ENCODE measurements around the gene PRPF31. TPM values are rescaled to one million over a fixed set of nuclear protein-coding genes. Genes with fewer than 3 reads are reported as not detected.

PRPF31 gene
- total and polyA plus RNA-seq, 9 of the 15 experiments (the other 6 are each of a cell fraction or from before 2014, with no cell fraction given), result 5.8 to 92.2 (median 69.2) TPM

DNA sequence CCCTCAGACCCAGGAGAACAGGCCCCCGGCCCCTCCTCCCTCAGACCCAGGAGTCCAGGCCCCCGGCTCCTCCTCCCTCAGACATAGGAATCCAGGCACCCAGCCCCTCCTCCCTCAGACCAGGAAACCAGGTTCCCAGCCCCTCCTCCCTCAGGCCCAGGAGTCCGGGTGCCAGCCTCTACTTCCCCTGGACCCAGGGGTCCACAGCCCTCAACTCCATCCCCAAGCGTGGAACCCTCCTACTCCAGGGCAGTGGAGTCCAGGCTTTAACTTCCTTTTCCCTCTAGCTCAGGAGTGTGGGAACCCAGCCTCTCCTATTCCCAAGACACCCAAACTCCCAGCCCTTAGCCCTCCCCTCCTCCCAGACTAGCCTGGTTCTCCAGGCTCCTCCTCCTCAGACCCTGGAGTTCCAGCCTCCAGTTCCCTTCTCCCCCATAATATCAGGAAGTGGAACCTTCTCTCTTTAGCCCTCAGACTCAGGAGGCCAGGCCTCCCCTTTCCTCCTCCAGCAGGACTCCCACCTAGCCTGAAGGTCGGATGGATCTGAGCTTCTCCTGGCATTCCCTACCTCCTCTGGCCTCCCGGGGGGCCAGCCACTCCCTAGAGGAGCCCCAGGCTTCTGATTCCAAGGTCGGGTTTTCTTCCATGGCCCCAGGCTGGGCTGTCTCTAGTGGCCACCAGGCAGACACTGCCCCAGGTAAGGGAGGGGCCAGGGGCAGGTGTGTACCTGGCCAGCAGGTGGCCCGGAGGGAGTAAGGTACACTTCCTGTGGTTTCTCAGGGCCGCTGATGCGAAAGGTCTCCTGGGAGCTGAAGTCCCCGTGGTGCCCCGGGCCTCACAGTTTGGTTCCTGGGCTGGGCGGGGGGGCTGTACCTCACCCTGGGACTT is 57.2 kb downstream of the PRPF31 start, which contains the start of gene TMC4 (continued):
- TF ChIP-seq ELF1 (tag; IDR thresholded peaks at IDR 0.05) (0 out of 2 replicates have a peak, but pooled peaks have one; percentile 12), MYNN (IDR thresholded peaks at IDR 0.05) (peak; percentile 35), MYNN (CRISPR knock-in tag; IDR thresholded peaks at IDR 0.05) (no peak), RAD21 (CRISPR knock-in tag; conservative IDR thresholded peaks at IDR 0.05 in 1 of 2, IDR thresholded peaks at IDR 0.05 in 1 of 2) (no peak), PRMT5 (CRISPR knock-in tag; IDR thresholded peaks at IDR 0.05) (no peak), SUPT5H (IDR thresholded peaks at IDR 0.05) (peak; percentile 59; the same call in 1 of the 2 replicates), NEUROD1 (IDR thresholded peaks at IDR 0.05; ENCODE audit: borderline replicate concordance, low read depth, low read length, partially characterized antibody) (peak; percentile 14), GABPA (tag; conservative IDR thresholded peaks at IDR 0.05; ENCODE audit: low read depth) (0 out of 2 replicates have a peak, but pooled peaks have one; percentile 39), ZNF436 (CRISPR knock-in tag; IDR thresholded peaks at IDR 0.05) (no peak), SPI1 (IDR thresholded peaks at IDR 0.05; ENCODE audit: borderline replicate concordance, low read depth, low read length) (no peak), CTBP1 (IDR thresholded peaks at IDR 0.05; ENCODE audit: borderline replicate concordance) (peak; percentile 82), IFI16 (CRISPR knock-in tag; IDR thresholded peaks at IDR 0.05) (no peak), ZNF766 (CRISPR knock-in tag; conservative IDR thresholded peaks at IDR 0.05) (no peak), NUFIP1 (IDR thresholded peaks at IDR 0.05; ENCODE audit: partially characterized antibody) (no peak), HNRNPLL (IDR thresholded peaks at IDR 0.05; ENCODE audit: low read depth, low read length, poor library complexity, severe bottlenecking) (no peak), ZNF174 (CRISPR knock-in tag; IDR thresholded peaks at IDR 0.05) (no peak), ERF (CRISPR knock-in tag; IDR thresholded peaks at IDR 0.05) (no peak), ZNF133 (CRISPR knock-in tag; IDR thresholded peaks at IDR 0.05) (no peak), TAF15 (IDR thresholded peaks at IDR 0.05; ENCODE audit: low read depth, low read length) (no peak), TCFL5 (CRISPR knock-in tag; conservative IDR thresholded peaks at IDR 0.05) (no peak), SMARCA4 (IDR thresholded peaks at IDR 0.05) (no peak)
- TF ChIP-seq, protein P1, sequence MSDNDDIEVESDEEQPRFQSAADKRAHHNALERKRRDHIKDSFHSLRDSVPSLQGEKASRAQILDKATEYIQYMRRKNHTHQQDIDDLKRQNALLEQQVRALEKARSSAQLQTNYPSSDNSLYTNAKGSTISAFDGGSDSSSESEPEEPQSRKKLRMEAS (CRISPR knock-in tag; IDR thresholded peaks at IDR 0.05), result no peak
- TF ChIP-seq, protein P2, sequence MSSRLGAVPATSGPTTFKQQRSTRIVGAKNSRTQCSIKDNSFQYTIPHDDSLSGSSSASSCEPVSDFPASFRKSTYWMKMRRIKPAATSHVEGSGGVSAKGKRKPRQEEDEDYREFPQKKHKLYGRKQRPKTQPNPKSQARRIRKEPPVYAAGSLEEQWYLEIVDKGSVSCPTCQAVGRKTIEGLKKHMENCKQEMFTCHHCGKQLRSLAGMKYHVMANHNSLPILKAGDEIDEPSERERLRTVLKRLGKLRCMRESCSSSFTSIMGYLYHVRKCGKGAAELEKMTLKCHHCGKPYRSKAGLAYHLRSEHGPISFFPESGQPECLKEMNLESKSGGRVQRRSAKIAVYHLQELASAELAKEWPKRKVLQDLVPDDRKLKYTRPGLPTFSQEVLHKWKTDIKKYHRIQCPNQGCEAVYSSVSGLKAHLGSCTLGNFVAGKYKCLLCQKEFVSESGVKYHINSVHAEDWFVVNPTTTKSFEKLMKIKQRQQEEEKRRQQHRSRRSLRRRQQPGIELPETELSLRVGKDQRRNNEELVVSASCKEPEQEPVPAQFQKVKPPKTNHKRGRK (tag; IDR thresholded peaks at IDR 0.05), result no peak
- TF ChIP-seq, protein P3, sequence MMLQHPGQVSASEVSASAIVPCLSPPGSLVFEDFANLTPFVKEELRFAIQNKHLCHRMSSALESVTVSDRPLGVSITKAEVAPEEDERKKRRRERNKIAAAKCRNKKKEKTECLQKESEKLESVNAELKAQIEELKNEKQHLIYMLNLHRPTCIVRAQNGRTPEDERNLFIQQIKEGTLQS (IDR thresholded peaks at IDR 0.05), result no peak
- TF ChIP-seq, protein P3 (CRISPR knock-in tag; conservative IDR thresholded peaks at IDR 0.05), result no peak
- TF ChIP-seq, protein P4, sequence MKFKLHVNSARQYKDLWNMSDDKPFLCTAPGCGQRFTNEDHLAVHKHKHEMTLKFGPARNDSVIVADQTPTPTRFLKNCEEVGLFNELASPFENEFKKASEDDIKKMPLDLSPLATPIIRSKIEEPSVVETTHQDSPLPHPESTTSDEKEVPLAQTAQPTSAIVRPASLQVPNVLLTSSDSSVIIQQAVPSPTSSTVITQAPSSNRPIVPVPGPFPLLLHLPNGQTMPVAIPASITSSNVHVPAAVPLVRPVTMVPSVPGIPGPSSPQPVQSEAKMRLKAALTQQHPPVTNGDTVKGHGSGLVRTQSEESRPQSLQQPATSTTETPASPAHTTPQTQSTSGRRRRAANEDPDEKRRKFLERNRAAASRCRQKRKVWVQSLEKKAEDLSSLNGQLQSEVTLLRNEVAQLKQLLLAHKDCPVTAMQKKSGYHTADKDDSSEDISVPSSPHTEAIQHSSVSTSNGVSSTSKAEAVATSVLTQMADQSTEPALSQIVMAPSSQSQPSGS (CRISPR knock-in tag; IDR thresholded peaks at IDR 0.05), result no peak
